Activated CD8-positive, alpha-beta memory T cell treated with anti-CD3 and anti-CD28 coated beads for 24 hours (primary cell): ENCODE data around the gene NKX2-2.

Source experiments
- DNase-seq: peaks from one replicate; pipeline ENCODE4 v3.0.0-alpha.2; 2020

Gene NKX2-2

DNA sequence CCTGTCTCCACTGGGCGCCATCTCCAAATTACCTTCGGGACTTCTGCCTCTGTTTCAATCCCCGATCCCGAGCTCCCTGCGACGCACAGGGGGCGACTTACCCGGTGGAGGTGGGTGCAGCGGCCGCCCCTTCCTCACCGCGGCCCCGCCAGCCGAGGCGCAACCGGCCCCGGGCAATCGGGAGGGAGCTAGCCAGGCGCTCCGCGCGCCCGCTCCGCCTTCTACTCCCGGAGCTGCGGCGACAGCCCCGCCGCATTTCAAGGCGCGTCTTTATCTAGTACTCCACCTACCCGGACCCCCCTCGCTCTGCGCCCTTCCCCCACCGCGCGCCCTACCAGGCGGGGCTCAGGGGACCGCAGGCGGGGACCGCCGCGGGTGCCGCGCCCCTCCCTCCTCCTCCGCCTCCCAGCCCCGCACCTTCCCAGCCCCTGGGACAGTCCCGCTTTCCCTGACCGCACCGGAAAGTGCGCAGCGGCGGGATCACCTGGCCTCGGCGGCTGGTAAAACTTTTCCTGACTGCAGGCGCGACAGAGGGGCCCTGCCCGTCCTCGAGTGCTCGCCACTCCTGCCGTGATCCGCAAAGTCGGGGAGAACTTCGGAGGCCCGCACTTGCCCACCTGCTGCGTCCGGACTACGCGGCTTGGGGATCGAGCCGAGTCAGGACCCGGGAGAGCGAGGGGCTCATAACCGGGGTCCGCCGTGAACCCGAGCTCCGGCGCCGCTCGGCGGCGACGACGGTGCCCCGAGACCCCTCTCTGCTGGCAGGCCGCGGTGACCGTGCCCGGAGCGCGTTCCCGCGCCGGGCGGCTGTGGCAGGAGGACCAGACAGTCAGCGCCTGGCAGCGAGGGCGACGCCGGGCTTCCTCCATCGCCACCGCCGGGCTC is 8.0 kb upstream of the NKX2-2 start:
- DNase-seq: no peak

DNA sequence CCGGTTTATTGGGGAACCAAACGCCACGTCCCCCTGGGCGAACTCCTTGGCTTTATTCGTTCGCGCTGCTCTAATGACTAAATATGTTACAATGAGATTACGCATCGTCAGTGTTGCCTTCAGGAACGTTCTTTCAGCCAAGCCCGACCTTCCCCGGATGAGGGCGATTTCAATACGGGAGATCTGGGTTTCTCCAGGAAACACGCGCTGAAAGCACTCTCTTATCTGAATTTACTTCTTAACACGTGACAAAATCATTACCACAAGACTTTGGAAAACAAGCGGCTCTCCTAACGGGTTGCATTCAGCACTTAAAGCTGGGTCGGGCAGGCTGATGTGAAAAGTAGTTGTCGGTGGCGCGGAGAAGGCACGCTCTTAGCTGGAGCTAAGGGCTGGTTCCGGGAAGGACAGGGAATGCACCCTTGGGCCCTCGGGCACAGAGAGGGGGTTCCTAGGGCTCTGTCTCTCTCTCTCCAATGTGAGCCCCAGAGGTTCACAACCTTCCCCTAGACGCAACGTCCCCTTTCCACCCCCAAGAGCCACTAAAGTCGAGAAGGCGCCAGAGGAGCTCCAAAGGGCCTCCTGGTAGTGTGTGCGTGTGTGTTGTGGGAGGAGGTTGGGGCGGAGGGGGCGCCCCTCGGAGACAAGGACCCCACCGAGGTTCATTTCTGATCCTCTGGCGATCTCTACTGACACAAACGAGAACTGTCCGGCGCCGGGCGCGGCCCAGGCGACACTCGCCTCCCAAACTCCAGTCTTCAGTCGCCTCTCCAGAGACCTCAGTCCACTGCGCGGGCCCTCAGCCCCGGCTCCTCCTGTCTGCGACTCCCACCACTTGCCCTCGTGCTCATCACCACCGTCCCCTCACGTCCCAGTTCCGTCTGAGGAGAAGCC is 7.1 kb upstream of the NKX2-2 start:
- no peak for DNase-seq

DNA sequence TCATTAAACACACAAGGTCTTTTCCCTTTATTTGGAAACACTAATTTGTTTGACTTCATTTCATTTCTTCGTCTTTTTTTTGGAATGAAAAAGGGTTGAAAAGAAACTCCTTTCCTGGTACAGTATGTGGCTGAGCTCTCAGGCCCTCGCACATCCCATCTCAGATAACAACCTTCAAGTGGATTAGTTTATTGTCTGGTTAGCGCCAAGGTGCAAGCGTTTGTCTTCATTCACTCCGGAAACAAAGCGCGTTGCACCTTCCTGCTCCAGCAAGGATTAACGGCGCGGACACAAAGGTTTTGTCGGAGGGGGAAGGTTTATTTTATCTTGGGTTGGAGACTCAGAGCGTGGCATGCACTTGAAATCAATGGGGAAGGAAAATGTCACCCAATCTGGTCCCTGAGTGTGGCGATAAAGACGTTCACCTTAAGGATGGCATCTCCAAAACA is 5.3 kb upstream of the NKX2-2 start:
- DNase-seq: no peak

DNA sequence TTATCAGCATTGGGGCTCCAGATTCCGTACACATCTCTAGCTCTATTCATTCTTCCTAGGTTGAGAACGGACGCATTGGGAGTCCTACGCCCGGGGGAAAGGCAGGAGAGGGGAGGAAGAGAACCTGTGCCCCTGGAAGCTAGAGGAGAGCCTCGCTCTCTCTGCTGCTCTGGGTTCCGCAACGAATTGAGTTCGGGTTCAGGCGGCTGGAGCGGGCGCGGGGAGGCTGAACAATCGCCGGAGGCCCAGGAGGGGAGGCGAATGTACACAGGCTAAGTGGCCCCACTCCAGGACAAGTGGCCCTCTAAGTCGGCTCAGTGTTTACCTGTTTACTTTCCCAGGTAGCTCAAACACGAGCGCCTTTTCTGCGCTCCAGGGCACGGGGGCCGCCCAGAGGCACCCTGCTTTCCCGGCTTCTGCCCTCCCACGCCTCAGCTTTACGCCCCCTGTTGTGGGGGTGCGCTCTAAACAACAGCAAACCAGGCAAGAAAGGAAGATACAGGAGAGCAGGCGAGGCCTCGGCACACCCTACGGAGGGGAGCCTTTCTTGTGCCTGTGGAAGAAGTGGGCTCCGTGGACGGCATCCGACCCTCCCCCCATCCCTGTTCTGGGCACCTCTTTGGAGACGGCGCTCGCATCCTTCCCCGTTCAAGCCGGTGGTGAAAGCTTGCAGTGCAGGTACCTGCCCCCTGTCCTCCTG is 4.6 kb upstream of the NKX2-2 start:
- no peak for DNase-seq

DNA sequence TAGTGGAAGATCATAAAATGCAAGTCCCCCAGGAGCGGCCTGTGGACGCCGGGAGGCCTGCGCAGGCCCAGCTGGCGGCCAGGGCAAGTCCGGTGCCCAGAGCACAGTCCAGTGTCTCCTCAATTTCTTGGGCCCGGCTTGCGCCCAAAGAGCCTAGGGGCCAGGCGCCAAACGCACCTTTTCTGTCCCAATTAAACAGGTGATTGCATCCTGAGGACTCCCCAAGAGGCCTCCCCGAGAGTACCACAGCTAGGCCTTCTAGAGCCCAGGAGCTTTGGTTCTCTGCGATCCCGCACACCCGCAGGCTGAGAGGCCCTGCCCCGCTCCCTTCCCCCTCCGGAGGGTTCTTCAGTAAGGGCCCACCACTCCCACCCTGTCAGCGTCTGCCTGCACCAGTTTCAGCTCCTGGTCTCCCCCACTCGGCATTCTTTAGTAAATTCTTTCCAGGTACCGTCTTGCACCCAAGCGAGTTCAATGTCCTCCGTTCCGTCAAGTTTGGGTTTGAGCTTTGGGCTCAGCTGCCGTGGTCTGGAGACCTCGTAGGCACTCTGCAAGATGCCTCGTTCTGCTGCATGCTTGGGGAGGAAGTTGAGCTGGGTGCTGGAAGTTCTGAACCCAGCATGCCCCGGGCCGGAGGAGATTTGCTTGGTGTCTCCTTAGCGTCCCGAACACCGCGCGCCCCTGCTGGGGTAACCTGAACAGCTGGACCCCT is 3.9 kb upstream of the NKX2-2 start:
- DNase-seq: no peak

DNA sequence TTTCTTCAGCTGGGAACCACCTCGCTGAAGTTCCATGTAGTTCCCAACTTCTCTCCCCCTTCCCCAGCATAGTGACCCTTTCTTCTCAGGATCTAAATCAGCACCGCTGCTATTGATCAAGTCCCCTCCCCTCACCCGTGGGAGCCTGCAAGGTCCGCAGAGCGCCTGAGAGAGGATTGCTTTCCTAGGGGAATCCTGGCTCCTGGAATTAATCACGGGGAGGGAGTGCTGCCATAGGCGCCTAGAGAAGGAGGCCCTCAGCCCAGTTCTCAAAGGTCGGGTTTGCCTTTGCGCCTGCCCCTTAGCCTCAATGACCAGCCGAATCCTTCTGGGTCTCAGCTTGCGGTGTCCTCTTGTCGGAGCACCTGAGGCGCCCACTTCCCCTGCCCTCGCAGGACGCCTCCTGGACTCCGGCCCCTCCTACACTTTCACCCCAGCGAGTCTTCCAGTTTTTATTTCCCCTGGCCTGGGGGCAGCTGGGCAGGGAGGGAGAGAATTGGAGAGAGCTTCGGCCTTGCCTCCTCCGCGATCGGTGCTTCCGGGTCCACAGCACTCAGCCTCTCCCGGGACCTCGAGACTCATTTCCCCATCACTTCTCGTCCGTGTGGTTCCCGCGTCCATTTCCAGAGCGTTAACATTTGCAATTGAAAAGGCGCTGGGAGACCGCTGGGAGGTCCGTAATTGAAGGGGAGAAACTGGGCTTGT is 3.1 kb upstream of the NKX2-2 start:
- no peak for DNase-seq

DNA sequence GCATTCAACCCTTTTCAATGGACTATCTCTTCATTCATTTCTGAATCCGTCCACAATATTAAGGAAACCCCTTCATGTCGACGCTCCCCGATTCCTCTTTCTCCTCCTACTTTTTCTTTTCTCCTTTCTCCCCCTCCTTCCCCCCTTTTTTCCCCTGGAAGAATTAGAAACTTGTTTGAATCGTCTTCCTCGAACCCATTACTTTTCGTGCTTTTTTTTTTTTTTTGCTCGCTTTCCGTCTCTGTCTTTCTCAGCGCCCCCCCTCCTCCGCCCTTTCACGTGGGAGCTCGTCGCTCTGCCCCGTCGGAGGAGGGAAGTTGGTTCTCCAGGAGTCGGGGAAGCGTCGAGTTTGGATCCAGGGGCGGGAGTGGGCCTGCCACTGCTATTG is 2.3 kb upstream of the NKX2-2 start:
- no peak for DNase-seq

DNA sequence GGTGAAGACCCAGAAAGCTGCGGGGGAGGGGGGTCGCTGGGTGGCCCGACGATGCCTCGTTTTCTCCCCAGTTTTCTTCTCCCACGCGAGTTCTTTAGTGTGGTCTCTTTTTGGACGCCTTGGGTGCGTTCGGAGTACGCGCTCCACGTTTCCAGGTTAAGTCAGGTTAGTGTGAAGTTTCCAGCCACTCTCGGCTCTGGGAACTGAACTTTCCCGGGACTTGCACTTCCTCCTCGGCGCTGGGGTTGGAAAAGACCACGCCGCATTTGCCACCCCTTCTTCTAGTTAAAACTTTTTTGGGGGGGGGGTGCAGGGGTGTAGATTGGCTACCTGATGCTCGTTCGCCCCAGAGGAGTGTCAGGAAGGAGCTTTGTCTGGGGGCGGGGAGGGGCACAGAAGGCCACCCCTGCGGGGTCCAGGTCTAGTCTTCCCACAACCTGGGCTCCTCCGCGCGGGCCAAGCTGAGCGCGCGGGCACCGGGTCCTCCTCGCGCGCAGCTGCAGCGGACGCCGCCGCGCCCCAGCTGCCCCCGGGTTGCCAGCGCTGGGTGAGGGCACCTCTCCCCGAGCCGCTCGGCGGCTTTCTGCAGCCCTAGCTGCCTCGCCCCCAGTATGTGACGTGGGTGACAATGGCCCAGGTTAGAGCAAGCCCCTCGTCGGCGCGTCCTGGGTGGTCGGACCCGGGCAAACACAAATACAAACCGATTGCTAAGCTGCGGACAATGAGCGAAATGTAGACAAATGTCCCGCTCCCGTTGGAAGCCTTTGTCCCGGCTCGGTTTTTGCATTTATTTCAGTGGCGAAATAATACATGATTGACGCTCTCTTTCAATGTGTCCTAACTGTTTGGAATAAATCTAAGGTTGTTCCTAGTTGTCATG is 1.7 kb upstream of the NKX2-2 start:
- no peak for DNase-seq

DNA sequence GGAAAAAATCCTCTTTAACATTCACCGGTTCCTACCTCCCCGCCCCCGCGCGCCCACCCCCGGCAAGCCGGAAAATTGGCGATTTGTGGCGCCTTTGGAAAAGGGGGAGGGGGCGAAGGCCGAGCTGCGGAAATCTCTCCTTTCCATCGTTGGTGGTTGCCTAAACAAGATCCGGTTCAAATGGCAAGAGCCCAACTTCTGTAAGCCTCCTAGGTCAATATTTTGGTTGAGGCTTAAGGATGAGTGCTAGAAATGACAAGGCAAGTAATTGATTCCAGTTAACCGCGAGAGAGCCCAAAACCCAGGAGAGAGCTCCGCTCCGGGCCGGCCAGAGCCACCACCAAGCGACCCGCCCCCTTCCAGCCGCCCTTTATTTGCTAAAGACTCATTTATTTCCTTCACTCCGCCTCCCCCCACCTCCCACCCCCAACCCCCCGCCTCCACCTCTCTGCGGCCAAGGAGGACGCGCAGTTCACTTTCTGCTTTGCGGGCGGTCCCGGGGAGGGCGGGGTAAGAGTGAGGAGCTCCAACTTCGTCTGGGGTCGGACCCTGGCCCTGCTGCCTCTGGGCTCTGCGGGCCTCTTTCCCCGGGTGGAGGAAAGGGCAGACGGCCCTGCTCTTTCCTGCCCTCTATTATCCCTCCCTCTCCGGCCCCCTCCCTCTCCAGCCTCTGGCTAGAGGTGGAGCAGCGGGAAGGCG is 838 bp upstream of the NKX2-2 start:
- DNase-seq: no peak

DNA sequence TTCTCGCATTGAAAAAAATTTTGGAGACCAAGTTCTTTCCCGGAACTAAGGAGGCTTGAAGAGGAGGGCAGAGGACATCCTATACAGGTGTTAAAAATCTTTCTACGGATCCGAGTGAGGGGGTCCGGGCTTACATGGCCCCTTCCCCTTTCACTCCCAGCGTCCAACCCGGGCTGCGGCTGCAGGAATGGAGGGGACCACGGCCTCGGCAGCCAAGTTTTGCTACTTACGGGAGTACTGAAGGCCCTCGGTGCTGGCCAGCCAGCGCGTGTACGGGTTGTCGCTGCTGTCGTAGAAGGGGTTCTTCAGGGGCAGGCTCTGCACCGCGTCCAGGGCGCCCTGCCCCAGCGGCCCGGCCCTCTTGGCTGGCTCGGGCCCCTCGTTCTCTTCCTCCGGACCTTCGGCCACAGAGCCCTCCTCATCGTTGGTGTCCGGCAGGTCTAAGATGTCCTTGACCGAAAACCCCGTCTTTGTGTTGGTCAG is 642 bp downstream of the NKX2-2 start:
- no peak for DNase-seq

DNA sequence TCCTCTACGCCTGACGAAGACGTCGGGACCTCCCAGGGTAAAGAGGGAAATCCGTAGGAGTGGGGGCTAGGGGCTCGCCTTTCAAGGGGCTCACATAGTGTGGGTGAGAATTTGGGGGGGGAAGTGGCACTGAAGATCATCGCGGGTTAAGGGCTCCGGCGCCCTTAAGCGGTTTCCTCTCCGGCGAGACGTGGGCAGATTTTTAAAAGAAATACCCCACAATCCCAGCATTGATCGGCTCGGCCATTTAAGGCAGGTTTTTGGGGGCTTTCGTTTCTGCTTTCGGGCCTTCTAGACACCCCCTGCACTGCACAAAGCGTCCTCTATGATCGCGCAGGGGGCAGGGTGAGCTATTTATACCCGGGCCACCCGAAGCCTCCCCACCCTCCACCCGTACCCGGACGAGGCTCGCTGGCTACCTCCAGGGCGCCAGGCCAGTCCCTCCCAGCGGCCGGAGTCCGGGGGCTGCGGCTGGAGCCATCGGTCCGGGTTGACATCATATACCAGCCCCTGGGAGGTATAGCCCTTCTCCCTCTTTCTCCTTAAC is 1.2 kb downstream of the NKX2-2 start:
- DNase-seq: no peak

DNA sequence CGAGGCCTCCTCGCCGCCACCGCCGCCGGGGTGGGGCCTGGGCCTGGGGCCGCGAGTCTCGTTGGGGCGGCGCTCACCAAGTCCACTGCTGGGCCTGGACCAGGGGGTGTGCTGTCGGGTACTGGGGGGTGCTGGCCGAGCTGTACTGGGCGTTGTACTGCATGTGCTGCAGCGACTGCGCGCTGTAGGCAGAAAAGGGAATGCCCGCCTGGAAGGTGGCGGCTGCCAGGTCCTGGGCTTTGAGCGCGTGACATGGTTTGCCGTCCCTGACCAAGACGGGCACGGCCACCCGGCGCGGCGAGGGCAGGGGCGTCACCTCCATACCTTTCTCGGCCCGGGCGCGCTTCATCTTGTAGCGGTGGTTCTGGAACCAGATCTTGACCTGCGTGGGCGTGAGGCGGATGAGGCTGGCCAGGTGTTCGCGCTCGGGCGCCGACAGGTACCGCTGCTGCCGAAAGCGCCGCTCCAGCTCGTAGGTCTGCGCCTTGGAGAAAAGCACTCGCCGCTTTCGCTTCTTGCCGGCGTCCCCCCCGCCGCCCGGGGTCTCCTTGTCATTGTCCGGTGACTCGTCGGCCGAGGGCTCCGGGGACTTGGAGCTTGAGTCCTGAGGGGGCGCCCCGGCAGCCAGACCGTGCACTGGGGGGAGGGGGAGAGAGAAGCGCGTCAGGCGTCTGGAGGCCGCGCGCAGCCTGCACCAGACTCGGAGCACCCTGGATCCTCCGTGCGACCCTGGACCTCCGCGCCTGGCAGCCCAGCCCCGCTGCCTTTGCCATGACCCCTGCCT is 1.8 kb downstream of the NKX2-2 start:
- DNase-seq: no peak

DNA sequence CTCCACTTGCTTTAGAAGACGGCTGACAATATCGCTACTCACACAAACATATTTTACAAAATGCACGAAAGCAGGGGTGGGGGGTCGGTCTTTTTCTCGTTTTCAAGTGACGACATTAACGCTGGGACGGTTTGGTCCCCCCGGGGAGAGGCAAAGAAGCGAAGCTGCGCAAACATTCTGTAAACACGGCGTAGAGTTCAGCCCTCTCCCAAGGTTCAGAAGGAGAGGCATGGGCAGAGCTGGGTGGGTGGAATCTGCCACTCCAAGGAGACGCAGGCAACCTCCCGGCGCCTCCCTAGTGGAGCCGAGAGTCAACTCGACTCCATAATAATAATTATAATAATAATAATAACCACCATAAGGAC is 2.4 kb downstream of the NKX2-2 start:
- DNase-seq: no peak

DNA sequence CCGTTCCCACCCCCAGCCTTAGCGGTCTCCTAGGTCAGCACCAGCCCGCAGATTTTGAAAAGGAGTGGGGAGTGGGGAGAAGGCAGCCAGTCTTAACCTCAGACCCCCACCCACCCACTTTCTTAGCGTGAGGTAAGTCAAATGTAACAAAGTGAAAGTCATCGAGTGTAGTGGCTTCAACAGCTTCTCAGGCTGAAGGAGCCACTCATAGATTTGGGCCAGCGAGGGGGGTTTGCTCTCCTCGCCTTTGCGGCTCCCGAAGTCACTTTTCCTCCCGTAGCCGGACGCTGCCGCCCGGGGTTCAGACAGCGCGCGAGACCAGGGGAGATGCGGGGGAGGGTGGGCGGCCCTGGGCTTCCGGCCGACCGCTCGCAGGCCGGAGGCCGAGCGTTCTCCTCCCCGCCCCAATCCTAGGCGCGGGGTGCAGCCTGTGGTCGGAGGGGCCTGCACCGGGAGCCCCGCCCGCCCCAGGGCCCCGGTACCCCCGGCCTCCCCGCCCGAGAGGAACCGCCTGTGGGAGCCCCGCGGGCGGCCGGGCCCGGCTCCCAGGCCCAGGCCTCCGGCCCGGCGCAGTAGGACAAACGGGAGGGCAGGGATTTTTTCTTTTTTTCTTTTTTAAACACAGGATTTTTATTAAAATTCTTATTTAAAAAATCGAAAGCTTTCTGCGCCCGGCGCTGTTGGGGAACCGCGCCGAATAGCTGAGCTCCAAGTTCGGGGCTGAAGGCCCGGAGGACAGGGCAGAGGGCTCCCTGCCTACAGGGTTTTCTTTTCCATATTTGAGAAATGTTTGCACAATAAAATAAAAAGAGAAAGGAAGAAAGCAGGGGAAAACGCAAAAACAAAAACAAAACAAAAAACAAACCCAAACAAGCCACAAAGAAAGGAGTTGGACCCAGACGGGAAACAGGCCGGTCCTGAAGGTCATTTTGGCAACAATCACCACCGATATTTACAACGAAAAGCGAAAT is 3.2 kb downstream of the NKX2-2 start:
- DNase-seq: no peak

DNA sequence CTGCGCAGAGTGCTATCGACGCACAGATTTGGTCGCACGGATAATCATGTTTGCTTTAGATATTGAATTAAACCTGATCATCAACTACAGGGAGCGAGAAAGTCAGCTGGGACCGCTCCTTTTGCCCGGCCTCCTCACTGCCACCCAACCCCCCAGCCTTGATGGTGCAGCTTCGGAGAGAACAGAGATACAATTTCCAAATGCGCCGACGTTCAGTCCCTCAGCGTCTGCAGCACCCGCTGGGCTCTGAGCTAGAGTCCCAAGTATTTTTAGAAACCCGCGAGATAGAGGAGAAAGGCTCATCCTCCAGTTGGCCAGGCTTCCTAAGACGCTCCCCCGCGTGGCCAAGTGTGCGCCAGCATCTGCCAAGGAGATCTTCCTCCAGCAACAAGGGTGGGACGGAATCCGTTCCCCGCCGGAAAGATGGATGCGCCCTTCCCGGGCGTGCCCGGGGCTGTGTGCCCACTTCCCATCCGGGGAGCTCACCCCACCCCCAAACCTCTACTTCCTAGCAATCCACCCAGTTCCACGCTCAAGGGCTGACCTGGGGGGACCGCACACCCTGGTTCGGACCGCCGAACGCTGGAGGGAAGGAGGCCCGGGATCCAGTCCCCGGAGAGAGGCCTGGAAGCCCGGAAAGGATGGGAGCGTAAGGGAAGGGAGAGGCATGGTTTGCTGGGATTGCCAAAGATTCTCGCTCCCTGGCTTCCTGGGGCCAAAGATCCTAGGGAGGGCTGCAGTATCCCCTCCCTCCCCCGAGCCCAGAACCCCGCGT is 4.1 kb downstream of the NKX2-2 start:
- DNase-seq: no peak

DNA sequence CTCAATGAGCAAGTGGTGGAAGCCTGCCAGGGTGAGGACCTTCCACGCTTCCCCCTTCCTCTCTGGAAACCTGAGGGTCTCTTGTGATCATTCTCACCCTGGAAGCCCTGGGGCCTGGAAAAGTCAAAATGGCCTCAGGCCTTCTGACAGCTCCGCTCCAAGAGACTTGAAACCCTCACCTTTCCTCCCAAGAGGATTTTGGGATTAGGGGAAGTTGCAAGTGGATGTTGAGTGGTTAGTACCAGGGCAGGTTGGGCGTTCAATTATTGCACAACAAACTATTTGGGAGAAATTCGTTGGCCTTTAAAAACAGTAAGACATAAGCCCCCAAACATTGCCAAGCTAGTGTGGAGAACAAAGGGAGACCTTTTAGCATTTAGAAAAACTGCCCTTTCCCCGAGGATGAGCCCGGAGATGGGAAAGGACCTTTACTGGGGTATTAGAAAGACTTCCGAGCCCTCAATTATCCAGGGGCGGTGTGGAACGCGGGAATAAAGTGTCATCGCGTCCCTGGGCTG is 4.7 kb downstream of the NKX2-2 start:
- DNase-seq: no peak
